GM18951 (cell line): Measurements from ENCODE around the gene FBXO33.
"Not testable (repeated sequence)": the region's sequence is repeated elsewhere in the genome, so short reads cannot be mapped to it uniquely, and the experiment has no call there.

Experiments
- POLR2A ChIP-seq: IDR thresholded peaks from 4 replicates; pipeline ENCODE4 v1.6.1; 2011; ENCODE audit warnings: mild to moderate bottlenecking; ENCODE audit not compliant: insufficient read length, insufficient read depth; ENCODE audit errors: extremely low read depth
- in situ Hi-C: fragments of 300-500 bp; cut with MboI; formaldehyde crosslinking; loops from one replicate; pipeline ENCODE4 v1.12.0; 2022; ENCODE audit warnings: low sequenced_read_pairs, mixed read lengths, inconsistent platforms; ENCODE audit not compliant: unreplicated experiment

FBXO33 gene

DNA sequence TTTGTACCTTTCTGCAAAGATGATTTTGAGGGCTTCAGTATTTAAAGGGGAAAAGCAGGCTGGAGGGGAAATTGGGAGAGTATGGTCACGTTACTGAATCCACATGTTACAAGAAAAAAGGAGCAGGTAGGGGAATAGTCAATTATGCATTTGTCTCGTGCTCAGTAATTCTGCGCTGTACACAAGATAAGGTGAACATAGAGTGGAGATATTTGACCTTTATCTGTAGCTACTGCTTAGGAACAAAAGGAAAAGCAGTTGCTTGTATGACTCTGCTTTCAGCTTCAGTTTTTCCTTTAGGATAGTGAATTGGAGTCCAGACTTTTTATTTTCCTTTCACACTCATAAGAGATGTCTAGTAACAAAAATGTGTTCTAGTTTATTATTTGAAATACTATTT, 49.8 kb downstream of the FBXO33 start:
- no peak for TF ChIP-seq POLR2A
- in situ Hi-C loops, result no loop called here

DNA sequence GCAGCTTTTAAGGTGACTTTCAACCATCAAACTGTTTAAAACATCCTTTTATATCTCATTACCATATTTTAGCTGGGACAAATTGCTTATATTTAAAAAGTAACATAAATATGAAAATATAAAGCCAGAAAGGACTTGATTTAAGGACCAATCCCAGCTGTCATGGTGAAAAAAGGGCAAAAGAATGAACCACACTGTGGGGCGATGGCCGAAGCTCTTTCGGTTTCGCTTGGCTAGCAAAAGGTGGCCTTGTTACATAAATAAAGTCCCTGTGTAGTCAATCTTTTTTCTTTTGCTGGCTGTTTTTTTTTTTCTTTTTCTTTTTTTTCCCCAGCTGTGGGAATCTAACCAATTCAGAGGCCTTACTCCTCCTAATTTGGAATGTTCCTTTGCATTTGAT, 50.9 kb downstream of the FBXO33 start:
- no peak for TF ChIP-seq POLR2A
- in situ Hi-C loops, result no loop called here

DNA sequence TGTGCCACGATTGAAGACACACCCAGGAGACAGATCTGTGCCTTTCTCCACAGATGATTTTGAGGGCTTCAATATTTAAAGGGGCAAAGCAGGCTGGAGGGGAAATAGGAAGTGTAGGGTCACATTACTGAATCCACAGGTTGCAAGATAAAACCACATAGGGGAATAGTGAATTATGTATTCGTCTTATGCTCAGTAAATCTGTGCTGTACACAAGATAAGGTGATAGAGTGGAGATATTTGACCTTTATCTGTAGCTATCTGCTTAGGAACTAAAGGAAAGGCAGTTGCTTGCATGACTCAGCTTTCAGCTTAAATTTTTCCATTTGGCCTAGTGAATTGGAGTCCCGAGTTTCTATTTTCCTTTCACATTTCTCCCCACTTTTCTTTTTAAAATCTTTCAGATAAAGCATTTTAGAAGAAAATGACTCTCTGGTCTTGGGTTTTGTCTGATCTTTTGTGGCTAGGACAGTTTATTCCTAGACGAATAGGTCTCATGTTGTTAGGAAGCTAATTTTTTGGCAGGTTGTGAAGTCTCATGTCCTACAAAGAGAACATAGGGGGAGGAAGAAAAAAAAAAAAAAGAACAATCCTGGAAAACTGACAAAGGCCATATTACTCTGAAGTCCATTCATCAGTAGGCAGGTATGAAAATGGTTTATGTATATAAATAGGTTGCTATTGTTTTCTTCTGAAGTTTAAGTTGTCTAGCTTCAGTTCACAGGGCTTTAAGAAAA, 55.4 kb downstream of the FBXO33 start:
- TF ChIP-seq POLR2A, result no peak
- in situ Hi-C loops, result no loop called here

DNA sequence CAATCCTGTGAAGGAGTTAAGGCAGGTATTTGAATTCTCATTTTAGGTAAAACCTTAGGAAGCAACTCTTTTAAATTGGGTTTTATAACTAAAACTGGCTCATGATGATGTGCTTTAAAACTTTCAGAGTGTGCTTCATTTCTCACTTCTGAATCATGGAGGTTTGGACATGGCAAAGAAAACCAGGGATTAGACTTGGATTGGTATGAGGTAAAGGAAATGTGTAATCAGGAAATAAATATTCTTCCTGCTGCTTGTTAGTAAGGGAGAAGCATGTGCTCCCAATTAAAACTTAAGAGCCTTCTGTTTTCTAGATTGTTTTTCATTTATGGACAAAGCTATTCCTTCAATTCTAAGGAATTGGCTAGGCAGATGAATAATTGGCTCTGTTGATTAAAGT, 57.4 kb downstream of the FBXO33 start:
- in situ Hi-C loops, result no loop called here
- no peak for TF ChIP-seq POLR2A

DNA sequence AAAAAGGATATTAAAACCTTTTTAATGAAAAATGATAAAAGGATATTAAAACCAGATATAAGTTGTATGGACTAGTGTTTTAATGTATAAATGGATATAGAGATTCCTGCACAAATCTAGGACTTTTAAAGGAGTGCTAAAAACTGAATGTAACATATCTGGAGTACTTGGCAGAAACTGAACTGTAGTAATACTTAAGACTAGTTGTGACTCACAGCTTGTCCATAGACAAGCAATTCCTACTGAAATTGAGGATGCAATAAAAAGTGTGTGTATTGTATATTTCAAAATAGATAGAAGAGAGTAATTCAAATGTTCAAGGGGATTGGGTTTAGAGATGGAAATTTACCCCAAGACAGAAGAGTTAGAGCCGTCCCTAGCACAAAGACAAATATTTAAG, 59.6 kb downstream of the FBXO33 start:
- TF ChIP-seq POLR2A, result no peak
- in situ Hi-C loops, result no loop called here

DNA sequence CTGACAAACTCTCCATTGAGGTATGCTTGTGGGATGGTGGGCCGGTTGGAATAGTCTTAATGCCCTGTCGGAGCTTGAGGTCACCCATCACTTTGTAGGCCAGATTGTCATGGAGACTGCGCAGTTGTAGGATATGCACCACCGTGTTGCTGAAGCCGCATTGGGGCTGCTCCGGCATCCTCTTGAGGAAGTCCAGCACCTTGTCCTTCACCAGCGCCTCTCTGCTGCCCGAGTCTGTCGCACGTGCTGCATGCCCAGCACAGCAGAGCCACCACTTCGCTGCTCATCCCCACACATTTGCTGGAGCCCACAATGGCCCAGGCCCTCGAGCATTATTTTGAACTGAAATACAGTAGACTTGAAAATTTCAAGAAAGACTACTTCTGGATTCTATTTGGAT, 61.8 kb downstream of the FBXO33 start:
- in situ Hi-C loops, result no loop called here
- no peak for TF ChIP-seq POLR2A

DNA sequence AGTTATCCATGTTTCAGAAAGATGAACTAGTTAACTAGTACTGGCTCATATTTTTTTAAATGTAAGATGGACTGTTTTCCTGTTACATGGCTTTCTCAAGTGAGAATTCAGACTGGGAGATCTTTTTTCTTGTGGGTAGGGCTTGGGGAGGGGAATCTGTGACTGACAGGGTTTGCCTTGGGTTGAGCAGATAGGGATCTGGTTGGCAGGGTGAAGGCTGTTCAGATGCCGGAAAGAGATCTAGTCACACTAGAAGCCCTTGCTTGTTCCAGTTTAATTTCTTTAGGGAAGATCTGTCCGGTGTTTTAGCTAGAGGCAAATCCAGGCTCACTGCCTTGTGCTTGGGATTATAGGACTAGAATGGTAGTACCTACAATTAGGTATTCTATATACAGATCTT, 63.2 kb downstream of the FBXO33 start:
- in situ Hi-C loops, result no loop called here

DNA sequence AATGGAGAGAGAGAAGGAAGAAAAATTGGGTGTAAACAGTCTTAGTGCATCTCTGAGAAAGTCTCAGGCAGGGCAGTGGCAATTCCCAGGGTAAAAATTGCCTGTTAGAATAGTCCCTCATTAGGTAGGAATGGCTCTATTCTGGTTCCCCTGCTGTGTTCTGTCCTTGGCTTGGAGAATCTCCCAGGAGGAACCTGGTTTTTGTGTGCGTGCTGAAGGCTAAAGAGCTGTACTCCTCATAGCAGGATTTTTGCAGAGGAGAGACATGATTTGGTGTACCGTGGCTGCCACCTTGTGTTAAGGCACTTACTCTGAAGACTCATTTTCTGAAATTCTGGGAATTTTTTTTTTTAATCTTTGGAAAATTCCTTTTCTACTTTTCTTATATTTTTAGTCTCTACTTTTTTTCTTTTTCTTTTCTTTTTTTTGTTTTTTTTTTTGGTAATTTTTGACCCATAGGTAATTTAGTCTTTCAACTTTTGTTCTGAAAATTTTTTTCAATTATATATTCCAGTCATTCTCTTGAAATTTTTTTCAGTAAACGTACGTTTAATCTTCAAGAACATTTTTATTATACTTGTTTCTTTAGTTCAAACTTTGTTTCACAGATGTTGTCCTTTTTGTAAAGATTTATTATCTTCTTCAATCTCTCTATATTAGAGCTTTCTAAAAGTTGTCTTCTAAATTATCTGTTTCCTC, 63.8 kb downstream of the FBXO33 start:
- TF ChIP-seq POLR2A, result no peak
- in situ Hi-C loops, result no loop called here

More for the DNA sequence above, 63.2 kb downstream of the FBXO33 start:
- TF ChIP-seq POLR2A, result no peak

DNA sequence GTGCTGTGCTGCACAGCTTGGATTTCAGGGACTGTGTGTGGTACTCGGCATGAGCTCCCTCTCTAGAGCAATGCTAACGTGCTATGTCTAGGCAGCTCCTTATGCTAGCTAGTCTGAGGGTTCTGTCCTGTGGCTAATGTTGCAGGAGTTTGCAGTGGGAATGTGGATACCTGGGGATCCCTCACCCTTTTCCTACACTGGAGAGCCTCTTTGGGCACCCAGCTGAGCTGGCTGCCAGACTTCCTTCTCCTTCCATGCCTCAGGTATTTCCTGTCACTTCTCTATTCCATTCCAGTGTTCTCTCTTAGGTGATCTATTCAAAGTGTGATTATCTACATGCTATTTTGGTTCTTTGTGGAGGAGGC, 64.9 kb downstream of the FBXO33 start:
- in situ Hi-C loops, result no loop called here

DNA sequence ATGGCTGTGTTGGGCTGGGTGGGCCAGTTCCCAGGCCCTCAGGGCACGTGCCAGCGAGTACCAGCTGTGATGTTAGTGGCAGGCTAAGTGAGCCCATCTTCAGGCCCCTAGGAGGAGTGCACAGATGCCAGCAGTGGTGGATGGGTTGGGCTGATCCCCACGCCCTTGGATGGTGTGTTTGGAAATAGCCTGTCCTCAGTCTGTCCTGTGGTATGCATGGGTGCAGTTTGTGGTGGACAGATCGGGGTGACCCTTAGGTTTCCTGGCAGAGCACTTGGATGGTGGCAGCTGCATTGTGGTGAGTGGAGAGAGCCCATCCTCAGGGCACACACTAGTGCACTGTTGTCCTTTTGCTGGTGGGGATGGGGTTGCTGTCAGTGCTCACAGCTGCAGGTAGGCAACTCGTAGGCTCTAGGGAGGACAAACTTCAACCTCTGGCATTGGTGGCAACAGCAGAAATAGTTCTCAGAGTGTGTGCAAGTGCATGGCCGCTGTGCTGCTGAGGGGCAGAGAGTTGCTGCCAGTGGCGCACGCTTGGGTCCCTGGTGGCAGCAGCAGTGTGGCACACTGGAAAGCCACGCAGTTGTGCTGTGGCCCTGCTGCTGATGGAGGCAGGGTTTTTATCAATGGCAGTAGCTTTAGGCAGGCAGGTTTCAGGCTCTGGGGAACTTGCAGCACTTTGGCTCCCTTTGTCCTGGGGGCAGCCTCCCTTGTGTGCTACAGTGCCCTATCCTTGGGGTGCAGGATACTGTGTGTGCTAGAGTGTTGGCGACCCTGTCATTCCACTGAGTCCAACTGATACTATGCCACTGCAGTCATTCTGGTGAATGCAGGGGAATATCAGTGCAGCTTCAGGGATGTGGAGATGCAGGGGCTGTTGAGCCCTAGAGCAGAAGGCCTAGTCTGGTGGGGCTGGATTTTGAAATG, 65.5 kb downstream of the FBXO33 start:
- TF ChIP-seq POLR2A, result no peak
- in situ Hi-C loops, result no loop called here

More for the DNA sequence above, 64.9 kb downstream of the FBXO33 start:
- no peak for TF ChIP-seq POLR2A

DNA sequence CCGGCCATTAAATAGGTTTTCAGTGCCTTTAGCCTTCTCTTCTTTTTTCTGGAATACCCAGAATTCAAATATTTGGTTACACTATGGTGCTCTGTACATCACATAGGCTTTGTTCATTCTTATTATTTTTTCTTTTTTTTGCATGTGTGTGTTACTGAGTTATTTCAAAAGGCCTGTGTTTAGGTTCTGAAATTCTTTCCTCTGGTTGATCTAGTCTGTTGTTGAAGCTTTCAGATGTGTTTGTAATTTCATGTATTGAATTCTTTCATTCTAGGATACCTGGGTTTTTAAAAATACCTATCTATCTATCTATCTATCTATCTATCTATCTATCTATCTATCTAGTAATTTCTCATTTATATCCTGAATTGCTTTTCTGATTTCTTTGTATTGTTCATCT, 66.9 kb downstream of the FBXO33 start:
- TF ChIP-seq POLR2A, result no peak

DNA sequence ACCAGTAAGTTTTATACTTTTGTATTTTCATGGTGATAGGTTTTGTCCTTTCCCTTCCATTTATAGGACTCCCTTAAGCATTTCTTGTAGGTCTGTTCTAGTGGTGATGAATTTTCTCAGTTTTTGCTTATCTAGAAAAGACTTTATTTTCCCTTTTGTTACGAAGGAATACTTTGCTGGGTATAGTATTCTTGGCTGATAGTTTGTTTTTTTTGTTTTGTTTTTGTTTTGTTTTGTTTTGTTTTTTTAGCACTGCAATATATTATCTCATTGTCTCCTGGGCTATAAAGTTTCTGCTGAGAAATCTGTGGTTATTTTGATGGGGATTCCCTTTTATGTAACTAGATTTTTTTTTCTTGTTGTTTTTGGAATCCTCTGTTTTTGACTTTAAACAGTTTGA, 67.7 kb downstream of the FBXO33 start:
- in situ Hi-C loops, result no loop called here

More for the DNA sequence above, 66.9 kb downstream of the FBXO33 start:
- in situ Hi-C loops, result no loop called here

DNA sequence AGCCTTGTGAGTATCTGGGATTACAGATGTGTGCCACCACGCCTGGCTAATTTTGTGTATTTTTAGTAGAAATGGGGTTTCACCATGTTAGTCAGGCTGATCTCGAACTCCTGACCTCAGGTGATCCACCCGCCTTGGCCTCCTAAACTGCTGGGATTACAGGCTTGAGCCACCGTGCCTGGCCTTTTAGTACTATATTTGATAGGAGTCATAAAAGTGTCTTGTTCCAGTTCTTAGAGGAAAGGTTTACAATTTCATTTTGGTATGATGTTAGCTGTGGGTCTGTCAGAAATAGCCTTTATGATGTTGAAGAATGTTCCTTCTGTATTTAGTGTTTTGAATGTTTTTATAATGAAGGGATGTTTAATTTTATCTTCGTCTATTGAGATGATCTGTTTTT, 70.7 kb downstream of the FBXO33 start:
- in situ Hi-C loops, result not testable (repeated sequence)

More for the DNA sequence above, 67.7 kb downstream of the FBXO33 start:
- TF ChIP-seq POLR2A, result no peak
